Nasal cavity respiratory epithelium epithelial cell of viscerocranial mucosa (primary cell): ENCODE results near the gene GRIK2. TPM values are rescaled to one million over a fixed set of nuclear protein-coding genes. Genes with fewer than 3 reads are reported as not detected.

ENCODE experiments used
- total RNA-seq: library from RNA; depleted of rRNA; stranded (reverse); fragments of >200 nt; gene quantifications from 2 replicates; pipeline ENCODE4 v1.2.3, GENCODE V29; 2014

GRIK2 gene
- total RNA-seq = 0.21 and 0.34 TPM in 2 replicates

GRCh38 chr6:101393251-101393828 lies at the start of gene GRIK2:
Gene GRIK2, plus strand, starts transcription at chr6:101393708.

